GM21576 (cell line): ENCODE measurements around the gene CTU2.
"Not testable (repeated sequence)": the region's sequence is repeated elsewhere in the genome, so short reads cannot be mapped to it uniquely, and the experiment has no call there.

ENCODE experiments used
- ATAC-seq: cut with Tn5 transposase; IDR thresholded peaks from one replicate; pipeline ENCODE4 v1.9.1; 2021; ENCODE audit warnings: mild to moderate bottlenecking, moderate library complexity; ENCODE audit not compliant: unreplicated experiment

The CTU2 gene

DNA sequence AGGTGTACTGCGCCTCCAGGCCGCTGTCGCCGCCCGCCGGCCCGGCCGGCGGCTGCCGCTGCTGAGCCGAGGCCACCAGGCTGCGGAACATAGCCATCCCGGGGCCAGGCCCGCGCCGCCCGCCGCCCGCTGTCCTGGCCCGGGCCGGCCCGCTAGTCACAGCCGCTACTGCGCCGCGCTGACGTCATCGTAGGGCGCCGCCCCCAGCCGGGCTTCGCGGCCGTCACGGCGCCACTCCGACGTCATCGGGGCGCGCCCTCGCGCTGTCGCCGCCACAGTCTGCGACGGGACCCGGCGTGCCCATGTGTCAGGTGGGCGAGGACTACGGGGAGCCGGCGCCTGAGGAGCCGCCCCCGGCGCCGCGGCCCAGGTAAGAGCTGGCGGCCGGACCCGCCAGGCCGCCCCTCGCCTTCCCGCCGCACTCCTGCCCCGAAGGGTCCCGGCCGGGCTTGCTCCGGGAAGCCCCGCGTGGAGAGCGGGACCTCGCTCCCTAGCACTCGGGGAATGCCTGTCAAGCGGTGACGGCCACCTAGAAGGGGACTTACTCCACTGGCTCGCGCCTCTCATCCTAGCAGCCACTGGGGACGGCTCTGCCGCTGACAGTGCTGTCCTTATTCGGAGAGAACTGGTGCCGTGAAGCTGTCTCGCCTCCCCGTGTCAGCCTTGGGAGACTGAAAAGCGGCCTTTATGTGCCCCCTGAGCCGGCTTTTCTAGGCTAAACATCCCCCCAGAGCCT, at the start of gene CTU2, which contains the start of gene RNF166:
CTU2 (plus strand) TSS at position 275 of the 736 bp plus-strand sequence; CDS start at position 303, 28 bp downstream.
RNF166 (minus strand) TSS at position 180 of the 736 bp plus-strand sequence; CDS start at position 97, 83 bp downstream.
- ATAC-seq = peak; percentile 43

DNA sequence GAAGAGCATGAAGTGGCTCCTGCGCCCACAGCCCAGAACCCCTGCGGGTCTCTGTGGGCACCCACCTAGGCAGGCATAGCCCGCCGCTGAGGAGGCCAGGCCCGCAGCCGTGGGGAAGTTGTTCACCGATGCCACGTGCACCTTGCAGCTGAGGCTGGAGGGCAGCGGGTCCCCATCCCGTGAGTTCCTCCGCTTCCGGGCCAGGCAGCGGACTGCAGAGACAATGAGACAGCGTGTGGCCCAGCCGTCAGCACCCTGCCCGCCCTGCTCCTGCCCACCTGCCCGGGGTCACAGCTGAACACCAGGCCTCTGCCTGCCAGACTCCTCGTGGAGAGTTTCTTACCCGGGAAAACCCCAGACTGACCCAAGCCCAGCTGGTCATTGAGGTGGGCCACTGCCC, 48.9 kb upstream of the CTU2 start:
- no peak for ATAC-seq

DNA sequence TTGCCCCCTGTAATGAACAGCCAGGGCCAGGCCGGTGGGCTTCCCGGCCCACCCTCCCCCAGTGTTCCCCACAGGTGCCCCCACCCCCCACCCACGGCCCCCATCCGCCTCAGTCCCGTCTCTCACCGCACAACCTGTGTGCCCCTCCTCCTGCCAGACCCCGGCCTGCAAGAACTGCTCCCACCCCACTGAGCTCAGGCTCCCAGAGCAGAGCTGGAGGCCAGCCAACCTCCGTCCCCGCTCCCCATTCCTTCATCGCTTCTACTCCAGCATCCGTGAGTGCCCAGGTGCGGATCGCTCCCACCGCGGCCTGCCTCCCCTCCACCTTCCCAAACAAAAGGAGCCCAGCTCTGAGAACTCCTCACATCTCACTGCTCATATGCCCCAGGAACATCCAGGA, 47.6 kb upstream of the CTU2 start:
- ATAC-seq = no peak

DNA sequence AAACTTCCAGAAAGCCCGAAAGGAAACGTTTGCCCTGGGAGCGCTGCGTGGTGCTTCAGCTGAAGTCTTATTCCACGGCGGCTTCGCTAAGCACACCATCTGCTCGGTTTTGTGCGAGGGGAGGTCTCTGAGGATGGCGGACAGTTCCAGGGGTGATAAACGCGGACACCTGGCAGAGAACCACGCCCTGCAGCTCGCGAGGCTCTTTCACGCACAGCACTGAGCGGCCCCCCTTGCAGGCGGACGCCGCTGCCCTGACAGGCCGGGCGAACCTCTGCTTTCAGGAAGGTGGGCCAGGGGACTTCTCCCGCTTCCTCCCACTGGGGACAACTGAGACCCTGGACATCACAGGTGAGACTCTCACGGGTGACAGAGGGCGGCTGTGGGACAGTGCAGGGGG, 47.1 kb upstream of the CTU2 start:
- ATAC-seq = no peak

DNA sequence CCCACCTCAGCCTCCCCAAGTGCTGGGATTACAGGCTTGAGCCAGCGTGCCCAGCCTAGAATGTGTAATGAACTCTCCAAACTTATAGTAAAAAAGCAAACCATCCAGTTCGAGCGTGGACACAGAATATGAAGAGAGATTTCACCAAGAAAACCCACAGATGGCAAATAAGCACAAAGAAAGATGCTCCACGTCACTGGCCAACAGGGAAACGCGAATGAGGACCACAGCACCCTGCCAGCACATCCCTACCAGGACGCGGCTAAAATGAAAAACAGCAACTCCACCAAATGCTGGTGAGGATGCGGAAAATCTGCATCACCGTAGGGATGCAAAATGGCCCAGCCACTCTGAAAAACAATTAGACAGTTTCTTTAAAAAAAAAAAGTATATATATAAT, 44.8 kb upstream of the CTU2 start:
- no peak for ATAC-seq

DNA sequence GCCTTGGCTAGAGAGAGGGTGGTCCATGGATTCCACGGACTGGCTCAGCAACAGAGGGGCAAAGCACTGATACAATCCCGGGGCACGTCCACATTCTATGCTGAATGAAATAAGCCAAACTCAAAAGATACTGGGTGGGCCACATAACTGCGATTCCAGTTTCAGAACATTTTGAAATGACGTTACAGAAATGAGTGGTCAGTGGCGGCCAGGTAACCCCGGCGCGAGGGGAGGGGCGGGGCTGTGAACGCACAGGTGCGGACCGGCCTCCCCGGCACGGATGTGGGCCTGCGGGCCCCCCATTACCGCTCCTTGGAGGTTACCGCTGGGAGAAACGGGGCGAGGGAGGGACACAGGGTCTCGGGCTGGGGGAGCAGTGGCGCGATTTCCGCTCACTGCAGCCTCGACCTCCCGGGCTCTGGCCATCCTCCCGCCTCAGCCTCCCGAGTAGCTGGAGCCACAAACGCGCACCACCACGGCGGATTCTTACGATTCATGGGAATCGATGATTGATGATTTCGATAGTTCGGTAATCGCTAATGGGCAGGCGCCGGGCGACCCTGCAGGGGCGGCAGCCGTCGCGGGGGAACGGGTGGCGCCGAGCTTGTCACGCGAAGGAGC, 44.0 kb upstream of the CTU2 start:
- no peak for ATAC-seq

DNA sequence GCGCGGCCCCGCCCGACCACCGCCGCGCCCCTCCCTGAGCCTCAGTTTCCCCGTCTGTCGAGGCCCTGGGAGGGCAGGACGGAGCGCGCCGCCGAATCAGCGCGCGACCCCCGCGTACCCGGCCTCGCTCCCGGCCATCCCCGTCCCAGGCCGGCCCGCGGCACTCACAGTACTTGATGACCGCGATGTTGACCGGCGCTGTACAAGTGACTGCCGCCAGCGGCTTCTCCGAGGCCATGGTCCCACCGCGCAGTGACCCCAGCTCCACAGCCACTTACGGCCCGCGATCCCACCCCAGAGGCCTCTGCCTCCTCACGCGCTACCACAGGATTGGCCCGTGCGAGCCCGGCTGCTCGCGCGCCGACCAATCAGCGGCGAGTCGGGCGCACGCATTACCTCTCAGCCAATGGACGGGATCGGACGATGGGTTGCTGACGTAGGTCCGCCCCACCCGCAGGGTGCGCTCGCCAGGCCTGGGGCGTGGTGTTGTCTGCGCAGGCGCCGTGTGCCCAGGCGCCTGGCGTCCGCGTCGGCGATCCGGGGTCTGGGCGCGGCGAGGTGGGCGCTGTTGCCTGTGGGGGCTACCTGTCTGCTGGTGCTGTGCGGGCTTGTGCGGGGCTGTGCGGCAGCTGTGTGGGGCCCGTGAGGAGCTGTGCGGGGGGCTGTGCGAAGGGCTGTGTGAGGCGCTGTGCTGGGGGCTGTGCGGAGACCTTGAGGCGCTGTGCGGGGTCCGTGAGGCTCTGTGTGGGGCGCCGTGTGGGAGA, 43.3 kb upstream of the CTU2 start, which contains the start of gene MVD:
MVD (minus strand) TSS at position 249 of the 764 bp plus-strand sequence; CDS start at position 238, 11 bp downstream.
- peak; percentile 93 for ATAC-seq

DNA sequence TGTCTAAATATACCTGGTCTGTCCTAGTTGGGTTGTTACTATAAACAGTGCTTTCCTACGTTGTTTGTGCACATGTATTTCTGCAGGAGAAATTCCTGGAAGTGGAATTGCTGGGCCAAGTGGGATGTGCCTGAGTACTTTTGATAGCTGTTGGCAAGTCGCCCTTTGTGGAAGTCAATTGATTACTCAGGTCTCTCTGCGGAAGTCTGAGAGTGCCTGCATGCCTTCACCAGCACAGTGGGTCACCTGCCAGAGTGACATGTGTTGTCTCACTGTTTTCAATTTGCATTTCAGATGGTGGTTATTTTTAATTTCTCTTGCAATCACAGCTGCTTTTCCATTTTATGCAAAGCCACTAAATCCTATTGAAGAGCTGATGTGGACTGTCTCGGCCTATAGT, 41.2 kb upstream of the CTU2 start:
- no peak for ATAC-seq

DNA sequence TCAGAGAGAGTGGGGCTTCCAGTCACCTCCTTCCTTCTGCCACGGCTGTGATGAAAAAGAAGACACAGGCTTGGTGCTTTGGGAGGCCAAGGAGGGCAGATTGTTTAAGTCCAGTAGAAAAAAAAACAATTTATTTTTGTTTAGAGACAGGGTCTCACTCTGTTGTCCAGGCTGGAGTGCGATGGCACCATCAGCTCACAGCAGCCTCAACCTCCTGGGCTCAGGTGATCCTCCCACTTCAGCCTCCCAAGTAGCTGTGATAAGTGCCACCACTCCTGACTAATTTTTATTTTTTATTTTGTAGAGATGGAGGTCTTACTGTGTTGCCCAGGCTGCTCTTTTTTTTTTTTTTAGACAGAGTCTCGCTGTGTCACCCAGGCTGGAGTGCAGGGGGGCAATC, 40.7 kb upstream of the CTU2 start:
- ATAC-seq = no peak

DNA sequence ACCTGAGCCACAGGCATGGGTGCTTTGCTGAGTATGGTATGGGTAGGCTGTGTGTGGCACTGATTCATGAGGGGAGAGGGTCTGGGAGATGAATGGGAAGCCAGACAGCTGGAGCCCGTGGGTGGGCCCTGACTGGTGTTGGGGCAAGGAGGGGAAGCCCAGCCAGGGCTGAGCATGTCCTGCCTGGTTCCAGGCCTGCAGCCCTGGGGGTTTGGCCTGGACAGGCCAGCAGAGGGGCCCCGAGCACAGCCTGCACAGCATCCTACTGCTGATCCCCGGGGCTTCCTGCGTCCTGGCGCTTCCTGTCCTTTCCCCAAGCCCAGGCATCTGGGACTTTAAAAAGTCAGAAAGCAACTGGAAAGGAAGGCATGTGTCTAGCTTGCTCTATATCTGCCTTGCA, 38.8 kb upstream of the CTU2 start:
- no peak for ATAC-seq

DNA sequence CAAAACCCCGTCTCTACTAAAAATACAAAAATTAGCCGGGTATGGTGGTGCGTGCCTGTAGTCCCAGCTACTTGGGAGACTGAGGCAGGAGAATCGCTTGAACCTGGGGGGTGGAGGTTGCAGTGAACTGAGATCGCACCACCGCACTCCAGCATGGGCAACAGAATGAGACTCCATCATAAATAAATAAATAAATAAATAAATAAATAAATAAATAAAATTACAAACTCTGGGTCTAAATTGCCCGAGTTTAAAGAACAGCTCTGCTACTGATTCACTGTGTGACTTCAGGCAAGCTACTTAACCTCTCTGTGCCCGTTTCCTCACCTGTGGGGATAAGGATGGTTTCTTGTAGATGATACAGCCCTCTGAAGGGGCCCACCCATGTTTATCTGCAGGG, 36.8 kb upstream of the CTU2 start:
- not testable (repeated sequence) for ATAC-seq

DNA sequence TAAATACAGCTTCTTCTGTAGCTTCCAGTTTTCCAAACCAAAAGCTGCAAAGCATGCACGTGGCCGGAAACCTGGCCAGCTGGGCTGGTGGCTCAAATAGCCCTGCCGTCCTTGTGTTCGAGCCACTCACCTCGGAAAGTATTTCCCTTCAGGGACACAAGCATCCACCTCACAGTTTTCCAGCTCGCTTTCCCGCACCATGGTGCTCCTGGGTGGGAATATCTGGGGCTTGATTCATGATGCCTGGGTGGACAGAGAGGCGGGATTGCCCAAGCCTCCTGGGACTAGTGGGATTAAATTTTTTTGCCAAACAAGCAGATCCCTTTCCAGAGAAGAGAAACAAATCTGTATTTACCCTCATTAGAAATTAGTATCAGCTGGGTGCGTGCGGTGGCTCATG, 36.3 kb upstream of the CTU2 start:
- ATAC-seq = no peak

DNA sequence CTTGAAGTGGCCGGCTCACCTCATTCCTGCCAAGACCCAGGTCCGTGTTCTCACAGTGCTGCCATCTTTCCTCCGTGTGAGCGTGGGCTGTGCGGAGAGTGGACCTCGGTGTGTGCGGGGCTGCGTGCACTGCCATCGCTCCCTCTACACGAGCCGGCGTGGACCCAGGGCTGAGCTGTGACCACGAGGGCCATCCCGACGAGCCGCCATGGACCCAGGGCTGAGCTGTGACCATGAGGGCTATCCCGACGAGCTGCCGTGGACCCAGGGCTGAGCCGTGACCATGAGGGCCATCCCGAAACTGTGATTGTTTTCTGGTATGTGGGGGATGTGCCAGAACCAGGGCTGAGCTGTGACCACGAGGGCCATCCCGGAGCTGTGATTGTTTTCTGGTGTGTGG, 34.5 kb upstream of the CTU2 start:
- ATAC-seq = no peak

DNA sequence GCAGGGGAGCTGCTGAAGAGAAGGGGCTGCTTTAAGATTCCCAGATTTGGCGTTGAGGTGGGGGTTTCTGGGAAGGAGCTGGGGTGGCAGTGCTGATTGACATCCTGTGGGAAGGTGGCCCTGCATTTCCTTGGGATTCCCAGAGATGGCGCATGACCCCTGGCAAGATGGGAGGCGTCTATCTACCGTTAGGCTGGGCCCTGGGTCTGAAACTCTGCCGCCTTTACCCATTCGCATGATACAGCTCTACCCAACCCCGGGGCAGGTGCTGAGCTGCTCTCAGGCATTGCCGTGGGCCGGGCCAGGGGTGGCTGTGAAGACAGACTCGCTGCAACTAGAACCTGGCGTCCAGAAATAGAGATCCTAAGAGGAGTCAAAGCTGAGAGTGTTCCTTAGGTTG, 33.5 kb upstream of the CTU2 start:
- ATAC-seq = no peak

DNA sequence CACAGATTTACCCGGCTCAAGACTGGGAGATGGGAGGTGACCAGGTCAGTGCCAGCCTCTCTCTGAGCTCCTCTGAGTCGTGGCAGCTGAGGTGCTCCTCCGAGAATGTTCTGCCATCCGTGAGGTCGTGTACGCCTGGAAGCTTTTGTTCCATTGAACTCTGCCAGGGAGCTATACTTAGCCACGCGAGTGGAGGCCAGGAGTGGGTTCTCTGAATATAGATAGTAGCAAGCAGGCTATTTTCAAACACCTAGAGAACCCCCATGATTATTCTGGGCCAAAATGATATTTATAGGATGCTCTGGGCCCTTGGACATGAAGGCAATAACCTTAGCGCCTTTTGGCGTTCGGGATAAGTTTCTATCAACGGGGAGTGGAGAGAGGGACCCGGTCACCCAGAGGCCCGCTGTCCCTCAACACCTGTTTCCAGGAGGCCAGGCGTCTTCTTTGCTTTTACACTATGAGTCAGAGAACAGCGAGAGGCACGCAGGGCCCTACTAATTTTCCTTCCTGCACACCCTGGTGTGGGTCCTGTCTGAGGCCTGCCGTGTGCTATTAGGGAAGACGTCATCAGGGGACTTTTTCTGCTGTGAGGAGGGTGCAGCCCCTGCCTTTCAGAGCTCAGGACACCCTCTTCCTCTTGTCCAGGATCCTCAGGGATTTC, 32.5 kb upstream of the CTU2 start:
- no peak for ATAC-seq

DNA sequence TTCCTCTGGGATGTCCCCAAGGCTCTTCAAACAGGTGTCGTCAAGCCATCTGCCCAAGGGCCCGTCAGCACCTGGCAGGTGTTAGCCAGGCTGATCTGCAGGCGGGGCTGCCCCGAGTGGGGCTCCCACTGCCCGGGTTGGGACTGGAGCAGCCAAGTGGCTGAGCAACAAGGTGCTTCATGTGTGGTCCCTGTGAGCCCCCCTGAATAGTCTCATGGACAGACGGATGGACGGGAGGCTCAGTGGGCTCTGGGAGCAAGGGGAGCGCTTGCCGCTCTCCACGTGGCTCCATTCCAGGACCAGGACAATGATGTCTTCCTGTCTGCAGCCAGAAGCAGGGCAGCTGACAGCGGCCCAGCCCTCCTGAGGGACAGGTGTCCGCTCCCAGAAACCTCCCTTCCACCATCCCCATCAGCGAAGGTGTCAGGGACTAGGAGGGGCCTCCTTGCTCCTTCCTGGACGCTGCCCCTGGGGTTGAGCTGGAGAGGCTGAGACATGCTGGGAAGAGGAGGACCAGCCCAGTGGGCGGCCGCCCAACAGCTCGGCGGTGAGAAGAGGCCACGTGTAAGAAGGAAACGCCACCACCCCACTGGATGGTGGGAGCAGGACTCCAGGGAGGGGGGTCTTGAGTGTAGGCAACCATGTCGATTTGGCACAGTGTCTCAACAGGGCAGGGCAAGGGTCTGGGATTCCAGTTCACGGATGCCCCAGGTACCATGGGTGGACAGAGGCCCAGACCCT, 29.6 kb upstream of the CTU2 start:
- ATAC-seq = no peak

DNA sequence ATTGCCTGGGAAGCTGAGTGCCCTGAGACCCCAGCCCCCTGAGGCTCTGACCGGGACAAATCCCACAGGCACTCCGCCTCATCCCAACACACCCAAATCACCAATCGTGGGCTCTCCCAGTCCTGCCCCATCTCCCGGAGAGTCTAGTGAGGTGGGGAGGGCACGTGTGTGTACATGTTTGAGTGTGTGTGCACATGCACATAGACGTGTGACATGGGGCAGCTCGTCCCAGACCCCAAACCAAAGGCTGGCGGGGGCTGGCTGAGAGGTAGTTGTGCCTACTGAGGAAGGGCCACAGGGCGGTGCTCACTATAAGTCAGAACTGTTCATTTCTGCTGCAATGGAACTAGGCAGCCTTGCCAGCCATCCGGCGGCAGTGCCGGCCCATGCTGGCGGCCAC, 28.6 kb upstream of the CTU2 start:
- no peak for ATAC-seq

DNA sequence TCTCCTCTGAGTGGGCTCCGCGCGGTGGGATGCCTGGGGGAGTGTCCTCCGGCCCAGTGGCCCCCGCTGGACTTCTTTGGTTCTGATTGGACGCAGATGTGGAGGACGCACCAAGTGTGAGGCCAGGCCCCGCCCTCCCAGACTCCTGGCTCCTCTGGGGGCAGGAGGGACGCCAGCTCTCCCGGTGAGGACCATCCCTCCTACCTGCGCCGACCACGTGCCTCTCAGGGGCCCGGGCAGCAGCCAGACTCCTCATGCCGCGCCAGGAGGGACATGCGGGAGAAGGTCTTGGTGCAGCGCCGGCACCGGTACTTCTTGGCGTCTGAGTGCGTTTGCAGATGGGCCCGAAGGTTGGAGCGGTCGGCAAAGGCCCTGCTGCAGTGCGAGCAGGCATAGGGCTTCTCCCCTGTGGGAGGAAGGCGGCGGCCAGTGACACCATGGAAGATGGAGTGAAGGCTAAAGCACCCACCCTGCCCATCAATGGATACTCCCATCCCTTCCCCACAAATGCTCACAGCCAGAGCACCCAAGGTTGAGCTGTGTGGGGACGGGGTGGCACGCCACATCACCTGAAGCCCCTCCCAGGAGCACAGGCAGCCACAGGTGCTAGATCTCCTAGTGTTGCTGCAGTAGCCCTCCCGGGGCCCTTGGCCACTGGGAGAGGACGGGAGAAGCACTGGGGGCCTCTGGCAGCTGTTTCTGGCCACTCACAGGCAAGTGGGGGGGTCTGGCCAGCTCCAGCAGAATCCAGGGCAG, 27.9 kb upstream of the CTU2 start:
- ATAC-seq = no peak

DNA sequence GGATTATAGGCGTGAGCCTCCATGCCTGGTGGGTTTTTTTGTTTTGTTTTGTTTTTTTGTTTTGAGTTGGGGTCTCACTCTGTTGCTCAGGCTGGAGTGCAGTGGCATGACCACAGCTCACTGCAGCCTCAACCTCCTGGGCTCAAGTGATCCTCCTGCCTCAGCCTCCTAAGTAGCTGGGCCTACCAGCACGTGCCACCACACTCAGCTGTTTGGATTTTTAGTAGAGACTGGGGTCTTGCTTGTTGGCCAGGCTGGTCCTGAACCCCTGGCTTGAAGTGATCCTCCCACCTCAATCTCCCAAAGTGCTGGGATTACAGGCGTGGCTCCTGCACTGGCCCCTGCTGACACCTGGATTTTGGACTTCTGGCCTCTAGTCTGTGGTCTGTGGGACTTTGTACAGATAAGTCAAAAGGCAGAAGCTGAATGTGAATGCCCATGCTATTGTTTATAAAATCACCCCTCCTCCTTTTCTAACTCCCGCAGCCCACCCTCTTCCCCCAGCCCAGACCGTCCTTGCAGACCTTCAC, 25.7 kb upstream of the CTU2 start:
- no peak for ATAC-seq
